Measurements from ENCODE around the gene ABCA1. TPM values are rescaled to one million over a fixed set of nuclear protein-coding genes. Genes with fewer than 3 reads are reported as not detected.

ABCA1 gene
- polyA plus RNA-seq, 3 donors from 2014 or later: 0.09 to 0.10 TPM; not detected in 1

DNA sequence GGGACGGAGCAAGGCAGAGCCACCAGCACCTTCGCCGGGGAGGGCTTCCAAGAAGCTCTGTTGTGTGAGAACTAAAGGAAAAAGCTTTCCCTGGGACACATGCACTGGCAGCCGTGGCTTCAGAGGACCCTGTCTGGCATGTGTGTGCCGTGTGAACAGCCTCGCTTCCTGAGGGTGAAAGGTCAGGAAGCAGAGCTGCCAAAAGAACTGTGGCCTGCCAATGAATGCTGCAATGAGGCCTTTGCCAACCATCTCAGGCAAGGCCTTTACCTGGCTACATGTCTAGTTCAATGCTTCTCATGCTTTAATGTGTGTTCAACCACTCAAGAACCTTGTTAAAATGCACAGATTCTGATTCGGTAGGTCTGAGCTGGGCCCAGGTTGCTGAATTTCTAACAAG, 110.5 kb downstream of the ABCA1 start:
- DNase-seq: no peak
- Mint-ChIP-seq H3K4me1 (no peaks in the 10 kb centered on the region), H3K4me3 (no peak overlapping the region), H3K9me3 (no peaks in the 10 kb centered on the region), H3K27ac (no peak overlapping the region), H3K27me3 (ENCODE audit: low read depth in 3 of 3) (peaks cover 0 to 8% (median 2%) of the 10 kb centered on the region in 3 donors), H3K36me3 (no peaks in the 10 kb centered on the region)

DNA sequence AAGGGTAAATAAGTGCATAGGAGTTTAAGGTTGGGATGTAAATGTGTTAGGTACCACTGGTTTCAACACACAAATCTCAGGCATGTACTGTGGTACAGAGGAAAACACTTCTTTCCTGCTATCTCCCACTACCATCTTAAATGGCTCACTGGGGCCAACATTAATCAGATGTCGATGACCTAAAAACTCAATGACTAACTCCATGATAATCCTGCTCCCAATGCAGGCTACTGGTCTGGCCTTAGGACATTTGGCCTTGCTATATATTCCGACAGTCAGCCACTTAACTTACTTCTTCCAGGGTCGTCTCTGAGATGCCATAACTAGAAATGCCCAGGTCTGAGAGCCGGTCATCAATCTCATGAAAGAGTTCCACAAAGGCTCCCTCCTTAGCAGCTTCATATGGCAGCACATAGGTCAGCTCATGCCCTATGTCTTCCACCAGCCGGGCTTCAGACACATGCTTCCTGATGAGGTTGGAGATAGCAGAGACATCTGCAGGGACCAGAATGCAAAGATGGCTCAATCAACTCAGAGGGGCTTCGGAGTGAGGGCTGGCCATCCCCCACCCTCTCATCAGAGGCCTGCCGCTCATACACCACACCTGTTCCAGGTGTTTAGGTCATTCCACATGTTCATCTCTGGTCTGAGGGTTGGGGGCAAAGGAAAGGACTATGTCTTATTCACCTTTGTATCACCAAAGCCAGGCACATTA, 111.9 kb downstream of the ABCA1 start:
- no peaks in the 10 kb centered on the region for H3K36me3 Mint-ChIP-seq
- H3K4me3 Mint-ChIP-seq: no peak overlapping the region
- H3K27ac Mint-ChIP-seq: no peak overlapping the region
- H3K27me3 Mint-ChIP-seq (ENCODE audit: low read depth in 3 of 3): peaks cover 0 to 8% (median 2%) of the 10 kb centered on the region in 3 donors
- no peaks in the 10 kb centered on the region for H3K9me3 Mint-ChIP-seq
- H3K4me1 Mint-ChIP-seq: no peaks in the 10 kb centered on the region
- DNase-seq: no peak

DNA sequence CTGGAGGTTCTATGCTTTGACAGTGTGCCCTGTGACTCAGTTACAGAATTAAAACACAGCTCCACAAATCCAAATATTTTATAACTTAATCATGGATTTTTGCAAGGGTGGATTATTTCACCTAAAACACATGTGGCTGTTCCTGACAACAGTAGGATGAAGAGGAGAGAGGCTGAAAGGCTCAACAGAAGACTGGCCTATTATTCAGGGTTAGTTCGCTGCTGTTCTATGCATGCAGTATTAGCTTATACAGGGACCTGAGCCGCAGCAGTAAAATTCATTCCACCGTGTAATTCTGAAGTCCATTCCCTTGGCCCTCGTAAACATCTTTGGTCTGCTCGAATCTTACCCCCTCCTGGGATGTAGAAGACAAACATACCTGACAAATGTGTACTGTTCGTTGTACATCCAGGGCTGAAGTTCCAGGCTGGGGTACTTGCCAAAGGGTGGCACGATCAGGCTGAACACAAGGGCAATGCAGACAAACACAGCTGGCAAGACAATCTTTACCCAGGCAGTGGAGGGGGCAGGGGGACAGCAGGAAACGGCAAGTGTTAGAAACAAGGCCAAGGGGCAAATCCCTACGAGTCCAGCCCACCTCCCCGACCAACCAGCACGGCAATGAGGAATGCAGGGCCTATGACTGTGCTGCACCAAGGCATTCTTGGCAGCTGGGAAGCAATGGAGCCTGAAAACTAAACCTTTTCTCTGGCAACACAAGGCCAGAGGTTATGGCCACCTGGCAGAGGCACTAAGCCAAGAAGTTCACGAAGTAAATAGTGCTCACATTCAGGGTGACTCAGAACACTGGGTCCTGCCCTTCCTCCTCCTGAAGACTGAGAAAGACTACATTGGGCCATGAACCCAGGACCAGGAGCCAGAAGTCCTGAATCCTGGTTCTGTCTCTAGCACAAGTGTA, 117.3 kb downstream of the ABCA1 start:
- DNase-seq: no peak
- no peaks in the 10 kb centered on the region for H3K36me3 Mint-ChIP-seq
- no peak overlapping the region for H3K4me3 Mint-ChIP-seq
- H3K4me1 Mint-ChIP-seq: no peaks in the 10 kb centered on the region
- peaks cover 2 to 3% (median 2%) of the 10 kb centered on the region in 3 donors for H3K27me3 Mint-ChIP-seq (ENCODE audit: low read depth in 3 of 3)
- no peaks in the 10 kb centered on the region for H3K9me3 Mint-ChIP-seq
- no peak overlapping the region for H3K27ac Mint-ChIP-seq

DNA sequence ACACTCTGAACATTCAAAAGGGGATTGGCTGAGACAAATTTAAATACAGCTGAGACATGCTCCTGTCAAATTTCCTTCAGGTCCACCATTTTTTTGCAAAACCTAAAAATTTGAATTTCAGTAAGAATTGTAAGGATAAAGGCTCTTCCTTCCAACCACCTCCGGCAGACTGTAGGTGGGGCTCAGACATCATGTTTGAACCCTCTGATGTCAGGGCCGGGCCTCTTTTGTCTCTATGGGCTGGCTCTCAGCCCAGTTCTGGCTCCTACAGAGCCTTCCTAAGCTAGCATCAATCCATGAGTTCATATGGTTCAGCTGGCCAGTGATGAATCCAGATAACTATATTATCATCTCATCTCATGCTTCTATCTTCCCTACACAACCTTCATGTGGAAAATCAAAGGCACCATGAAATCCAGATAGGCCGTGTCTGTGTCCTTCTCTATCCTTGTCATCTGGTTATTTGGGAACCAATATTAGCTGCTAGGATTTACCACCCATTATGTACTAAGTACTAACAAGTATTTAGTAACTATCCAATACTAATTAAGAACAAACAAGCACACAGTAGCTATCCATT, 119.8 kb downstream of the ABCA1 start:
- no peaks in the 10 kb centered on the region for H3K9me3 Mint-ChIP-seq
- peaks cover 0 to 3% (median 2%) of the 10 kb centered on the region in 3 donors for H3K27me3 Mint-ChIP-seq (ENCODE audit: low read depth in 3 of 3)
- no peaks in the 10 kb centered on the region for H3K4me1 Mint-ChIP-seq
- no peaks in the 10 kb centered on the region for H3K36me3 Mint-ChIP-seq
- no peak overlapping the region for H3K4me3 Mint-ChIP-seq
- DNase-seq: no peak
- no peak overlapping the region for H3K27ac Mint-ChIP-seq

DNA sequence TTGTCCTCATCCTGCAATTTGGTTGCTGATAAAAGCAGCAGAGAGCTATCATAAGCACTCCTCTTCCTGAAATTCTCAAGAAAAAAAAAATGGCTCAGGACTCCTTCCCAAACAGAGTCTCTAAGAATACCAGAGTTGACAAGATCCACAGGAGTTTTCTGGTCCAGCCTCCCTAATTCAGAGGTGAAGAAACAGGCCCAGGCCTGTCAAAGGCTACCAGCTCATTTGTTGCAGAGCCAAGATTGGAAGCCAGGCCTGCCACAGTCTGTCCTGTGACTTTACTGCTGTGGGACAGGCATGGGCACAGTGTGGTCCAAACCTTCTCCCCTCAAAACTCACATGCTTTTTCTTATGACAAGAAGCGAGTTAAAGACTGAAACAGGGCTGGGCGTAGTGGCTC, 122.5 kb downstream of the ABCA1 start:
- H3K27me3 Mint-ChIP-seq (ENCODE audit: low read depth in 3 of 3): peaks cover 0 to 3% (median 2%) of the 10 kb centered on the region in 3 donors
- no peak overlapping the region for H3K4me3 Mint-ChIP-seq
- no peak for DNase-seq
- no peak overlapping the region for H3K27ac Mint-ChIP-seq
- no peaks in the 10 kb centered on the region for H3K4me1 Mint-ChIP-seq
- no peaks in the 10 kb centered on the region for H3K36me3 Mint-ChIP-seq
- no peaks in the 10 kb centered on the region for H3K9me3 Mint-ChIP-seq

DNA sequence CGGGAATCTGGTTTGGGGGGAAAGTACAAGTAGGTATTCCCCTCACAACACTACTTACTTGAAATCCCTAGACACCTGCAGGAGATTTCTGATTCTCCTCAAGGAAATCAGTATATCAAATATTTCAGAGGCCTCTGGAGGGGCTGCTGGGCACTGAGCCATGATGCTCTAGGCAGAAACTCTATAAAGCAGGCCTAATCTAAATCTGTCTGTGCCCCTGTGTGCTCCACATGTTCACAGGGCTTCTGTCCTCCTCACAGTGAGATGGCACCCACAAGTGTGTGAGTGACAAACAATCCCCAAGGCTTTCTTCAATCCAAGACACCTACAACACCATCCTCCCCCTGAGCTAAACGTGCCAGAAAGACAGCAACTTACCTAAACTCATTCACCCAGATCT, 125.0 kb downstream of the ABCA1 start:
- Mint-ChIP-seq H3K36me3 (no peaks in the 10 kb centered on the region), H3K4me1 (no peaks in the 10 kb centered on the region), H3K27ac (no peak overlapping the region)

DNA sequence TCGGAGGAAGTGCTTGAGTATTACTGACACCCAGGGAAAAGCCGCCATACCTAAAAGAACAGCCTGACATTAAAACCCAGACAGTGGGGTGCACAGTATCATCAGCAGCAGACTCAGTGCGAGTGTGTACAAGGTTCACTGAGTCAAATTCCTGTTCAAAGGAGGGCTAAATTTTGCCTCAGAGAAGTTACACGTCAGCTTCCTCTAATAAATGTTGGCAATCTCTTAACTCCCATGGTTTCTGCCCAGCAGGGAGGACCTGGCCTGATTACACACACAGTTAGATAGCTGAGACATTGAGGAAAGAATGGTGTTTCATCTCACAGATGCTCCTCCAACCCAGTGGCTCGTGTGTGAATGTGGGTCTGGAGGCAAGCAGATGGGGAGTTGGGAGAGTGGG, 125.8 kb downstream of the ABCA1 start:
- Mint-ChIP-seq H3K4me3 (no peak overlapping the region), H3K27me3 (ENCODE audit: low read depth in 3 of 3) (peaks cover 0 to 2% (median 2%) of the 10 kb centered on the region in 3 donors), H3K36me3 (no peaks in the 10 kb centered on the region), H3K4me1 (no peaks in the 10 kb centered on the region), H3K9me3 (no peaks in the 10 kb centered on the region), H3K27ac (no peak overlapping the region)
- no peak for DNase-seq

More for the DNA sequence above, 125.0 kb downstream of the ABCA1 start:
- Mint-ChIP-seq H3K4me3 (no peak overlapping the region), H3K9me3 (no peaks in the 10 kb centered on the region), H3K27me3 (ENCODE audit: low read depth in 3 of 3) (peaks cover 0 to 2% (median under 1%) of the 10 kb centered on the region in 3 donors)
- DNase-seq: no peak

DNA sequence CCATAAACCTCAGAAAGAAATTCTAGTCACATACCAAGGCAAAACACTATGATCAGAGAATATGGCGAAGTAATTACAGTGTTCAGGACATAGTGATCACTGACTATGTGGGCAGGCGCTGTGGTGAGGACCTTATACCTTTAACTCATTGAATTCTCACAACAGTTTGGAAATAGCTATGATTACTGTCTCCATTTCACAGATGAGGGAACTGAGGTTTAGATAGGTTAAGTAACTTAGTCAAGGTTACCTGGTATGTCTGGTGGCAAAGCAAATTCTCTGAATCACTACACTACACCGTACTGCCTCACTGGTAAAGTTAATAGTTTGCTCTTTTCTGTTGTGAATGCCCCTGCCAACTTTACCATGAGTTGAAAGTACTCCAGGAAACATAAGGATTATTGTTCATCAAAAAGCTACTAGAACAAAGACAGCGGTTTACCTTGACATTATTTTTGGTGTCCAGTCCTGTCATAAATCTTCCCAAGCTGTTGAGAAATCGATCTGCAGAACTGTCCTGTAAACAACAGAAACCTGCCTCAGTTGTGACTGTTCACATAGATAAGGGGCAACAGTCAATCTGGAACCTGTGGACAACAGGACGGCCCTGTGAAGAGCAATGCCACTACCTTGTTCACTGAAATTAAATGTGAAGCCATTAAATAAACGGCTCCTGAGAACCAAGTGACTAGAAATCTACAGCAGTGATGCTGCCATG, 127.7 kb downstream of the ABCA1 start:
- no peaks in the 10 kb centered on the region for H3K9me3 Mint-ChIP-seq
- H3K27ac Mint-ChIP-seq: no peak overlapping the region

DNA sequence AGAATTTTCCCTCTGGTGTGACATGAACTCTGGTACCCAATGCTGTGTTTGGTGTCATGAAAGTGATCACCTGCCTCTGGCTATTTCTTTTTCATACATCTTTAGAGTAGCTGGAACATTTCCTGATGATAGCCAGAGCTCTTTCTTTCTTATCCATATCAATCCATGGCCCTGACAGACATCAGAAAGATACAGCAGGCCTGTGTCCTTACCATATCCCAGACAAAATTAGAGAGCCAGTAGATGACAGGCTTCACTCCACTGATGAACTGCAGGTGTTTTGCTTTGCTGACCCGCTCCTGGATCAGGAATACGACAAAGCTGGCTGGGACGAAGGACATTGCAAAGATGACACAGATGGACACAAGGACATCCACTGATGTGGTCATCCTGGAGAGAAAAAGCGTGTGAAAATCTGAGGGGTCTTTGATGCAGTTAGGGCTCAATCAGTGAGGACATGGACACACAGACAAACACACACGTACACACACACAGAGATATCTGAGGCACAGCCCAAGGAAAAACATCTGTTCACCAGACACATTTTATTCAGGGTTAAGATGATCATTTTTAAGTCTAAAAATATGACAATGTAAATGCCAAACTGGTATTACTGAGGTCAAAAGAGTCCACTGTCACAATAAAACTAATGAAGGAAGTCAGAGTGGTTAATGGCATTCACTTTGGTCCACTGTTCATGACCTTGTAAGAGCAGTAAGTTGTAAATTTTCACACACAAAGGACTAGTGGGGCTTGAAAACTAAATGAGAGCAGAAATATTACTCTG, 129.6 kb downstream of the ABCA1 start:
- Mint-ChIP-seq H3K27ac (no peak overlapping the region), H3K4me3 (no peak overlapping the region), H3K36me3 (no peaks in the 10 kb centered on the region), H3K27me3 (ENCODE audit: low read depth in 3 of 3) (peaks cover 0 to 2% (median 0%) of the 10 kb centered on the region in 3 donors), H3K9me3 (no peaks in the 10 kb centered on the region), H3K4me1 (no peaks in the 10 kb centered on the region)
- no peak for DNase-seq

More for the DNA sequence above, 127.7 kb downstream of the ABCA1 start:
- no peak for DNase-seq
- peaks cover 0 to 2% (median 0%) of the 10 kb centered on the region in 3 donors for H3K27me3 Mint-ChIP-seq (ENCODE audit: low read depth in 3 of 3)
- H3K4me1 Mint-ChIP-seq: no peaks in the 10 kb centered on the region
- no peaks in the 10 kb centered on the region for H3K36me3 Mint-ChIP-seq
- H3K4me3 Mint-ChIP-seq: no peak overlapping the region

DNA sequence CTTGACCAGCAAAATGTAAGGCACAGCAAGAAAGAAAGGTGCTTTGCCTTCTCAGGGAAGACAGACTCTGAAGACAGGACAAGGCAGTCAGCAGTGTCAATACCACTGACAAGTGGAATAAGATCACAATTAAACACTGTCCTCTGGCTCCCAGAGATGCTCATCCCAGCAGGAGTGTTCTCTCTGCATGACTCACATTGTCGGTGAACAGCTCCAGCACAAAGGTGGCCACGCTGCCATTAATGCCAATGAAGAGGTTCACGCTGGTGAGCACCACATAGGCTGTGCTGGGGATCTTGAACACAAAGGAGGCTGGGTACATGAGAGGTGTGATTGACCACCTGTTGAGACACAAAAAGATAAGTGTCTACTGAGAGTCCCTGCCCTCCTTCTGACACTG, 132.1 kb downstream of the ABCA1 start:
- Mint-ChIP-seq H3K27me3 (ENCODE audit: low read depth in 3 of 3) (peaks cover 0 to 2% (median 2%) of the 10 kb centered on the region in 3 donors), H3K9me3 (no peaks in the 10 kb centered on the region), H3K4me3 (no peak overlapping the region), H3K4me1 (no peaks in the 10 kb centered on the region), H3K27ac (no peak overlapping the region), H3K36me3 (no peaks in the 10 kb centered on the region)
- DNase-seq: no peak

DNA sequence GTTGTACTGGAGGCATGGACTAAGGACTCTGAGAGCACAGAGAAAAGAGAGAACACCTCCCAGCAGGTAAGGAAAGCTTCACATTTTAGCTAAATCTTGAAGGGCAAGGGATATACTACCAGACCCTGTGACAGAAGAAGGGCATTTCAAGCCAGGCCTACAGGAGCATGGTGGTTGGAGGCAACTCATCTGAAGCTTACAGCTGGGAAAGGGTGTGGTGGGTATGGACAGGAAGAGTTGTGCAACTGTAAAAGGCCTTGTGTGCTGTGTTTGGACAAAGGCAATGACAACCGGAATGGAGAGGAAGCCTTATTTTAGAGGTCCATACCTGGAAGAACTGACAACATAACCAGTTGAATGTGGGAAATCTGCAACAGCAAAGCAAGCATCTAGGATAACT, 132.9 kb downstream of the ABCA1 start:
- H3K36me3 Mint-ChIP-seq: no peaks in the 10 kb centered on the region
- H3K27ac Mint-ChIP-seq: no peak overlapping the region
- H3K27me3 Mint-ChIP-seq (ENCODE audit: low read depth in 3 of 3): peaks cover 0 to 2% (median 2%) of the 10 kb centered on the region in 3 donors
- H3K4me3 Mint-ChIP-seq: no peak overlapping the region
- H3K9me3 Mint-ChIP-seq: no peaks in the 10 kb centered on the region
- no peak for DNase-seq
- no peaks in the 10 kb centered on the region for H3K4me1 Mint-ChIP-seq

DNA sequence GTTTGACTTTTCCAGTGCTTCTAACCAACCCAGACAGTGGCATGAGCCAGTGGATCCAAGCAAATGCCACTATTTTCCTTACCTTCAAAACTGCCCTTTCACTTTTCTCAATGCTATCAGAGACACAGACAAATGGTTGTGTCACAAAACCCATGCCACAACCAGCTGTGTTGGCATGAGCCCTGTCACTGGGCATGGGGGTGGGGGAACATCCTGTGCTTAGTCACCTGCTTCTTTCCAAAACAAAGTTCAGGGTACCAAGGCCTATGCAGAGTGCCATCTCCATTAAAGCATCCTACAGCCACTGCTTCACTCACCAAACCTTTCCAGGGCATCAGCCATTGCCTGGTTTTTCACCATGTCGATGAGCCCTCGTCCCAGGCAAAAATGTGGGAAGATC, 133.9 kb downstream of the ABCA1 start:
- DNase-seq: no peak
- Mint-ChIP-seq H3K4me1 (no peaks in the 10 kb centered on the region), H3K27me3 (ENCODE audit: low read depth in 3 of 3) (peaks cover 0 to 2% (median 2%) of the 10 kb centered on the region in 3 donors), H3K4me3 (no peak overlapping the region), H3K36me3 (no peaks in the 10 kb centered on the region), H3K9me3 (no peaks in the 10 kb centered on the region), H3K27ac (no peak overlapping the region)

DNA sequence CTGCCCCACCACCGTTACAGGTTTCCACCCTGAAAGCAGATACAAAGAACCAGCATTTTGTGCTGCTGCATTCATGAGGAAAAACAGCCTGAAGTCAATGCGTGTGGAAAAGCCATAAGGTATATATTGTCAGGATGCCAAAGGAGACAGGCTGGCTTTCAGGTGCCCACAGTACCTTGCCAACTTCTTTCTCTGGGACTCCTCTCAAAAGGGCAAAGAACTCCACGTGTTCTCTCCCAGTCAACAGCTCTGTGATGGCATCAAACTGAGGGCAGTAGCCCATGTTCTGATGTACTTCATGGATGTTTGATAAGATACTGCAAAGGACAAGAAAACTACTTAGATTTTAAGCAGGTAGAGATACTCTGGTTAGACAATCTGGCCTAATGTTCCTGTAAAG, 139.7 kb downstream of the ABCA1 start:
- Mint-ChIP-seq H3K27me3 (ENCODE audit: low read depth in 3 of 3) (peaks cover 0 to 2% (median 1%) of the 10 kb centered on the region in 3 donors), H3K4me3 (no peak overlapping the region), H3K36me3 (no peaks in the 10 kb centered on the region), H3K27ac (no peak overlapping the region), H3K9me3 (no peaks in the 10 kb centered on the region), H3K4me1 (peaks cover 0 to 12% of the 10 kb centered on the region in 2 donors)
- DNase-seq: no peak

Measured in immature natural killer cell (primary cell).